Measurements from ENCODE around the gene PABPC3. TPM values are rescaled to one million over a fixed set of nuclear protein-coding genes. Genes with fewer than 3 reads are reported as not detected.

PABPC3 gene
- total and polyA plus RNA-seq, 10 of the 15 experiments (the other 5 are each of a cell fraction or from before 2014, with no cell fraction given) = 0.04 to 0.87 (median 0.28) TPM

- BruUV-seq (replicated peaks) = no TSS peak
- WGBS (ENCODE audit: insufficient coverage, insufficient replicate concordance, low lambda C conversion rate, missing lambda C conversion rate) = 48% methylated on average over 5 of the region's 5 CpGs
Observed at GRCh38 chr13:25148402-25148771, 52.5 kb downstream of the PABPC3 start.

More at GRCh38 chr13:25148402-25148771, 52.5 kb downstream of the PABPC3 start:
- ChIA-PET CTCF (no interaction called here), RAD21 (ENCODE audit: unreplicated experiment) (no interaction called here), POLR2A (no interaction called here), SMC1A (ENCODE audit: uncharacterized antibody, unreplicated experiment) (no interaction called here)
- H4K20me1 ChIP-seq (ENCODE audit: control insufficient read depth, insufficient read depth) = no peaks in the 10 kb centered on the region
- intact Hi-C loops (cut with micrococcal nuclease; ENCODE audit: unreplicated experiment) = loop anchor here (2.0 to 10.0 kb wide), 2 partner anchors 32 to 56 kb away; no protein-coding TSS in a partner anchor
- H3K27ac ChIP-seq (ENCODE audit: control insufficient read depth, insufficient read depth) = no peak overlapping the region
- peaks cover 7% of the 10 kb centered on the region; the same call in 1 of the 3 replicates for H3K9me3 ChIP-seq (replicated peaks; ENCODE audit: control insufficient read depth, insufficient read depth, low read length)
- DNase-seq (ENCODE audit: low read depth, low spot score) = no peak
- no peak overlapping the region for H3K9ac ChIP-seq (ENCODE audit: control insufficient read depth, insufficient read depth, low read length)
- FAIRE-seq = no peak
- TF ChIP-seq USF1 (IDR thresholded peaks at IDR 0.05; ENCODE audit: borderline replicate concordance, extremely low read length, insufficient read depth, low read depth, low read length) (peak; percentile 34), STAT3 (IDR thresholded peaks at IDR 0.05; ENCODE audit: low read depth, low read length) (0 out of 2 replicates have a peak, but pooled peaks have one; percentile 3), TARDBP (IDR thresholded peaks at IDR 0.05; ENCODE audit: borderline replicate concordance) (peak; percentile 38; the same call in 1 of the 2 replicates), PAX8 (IDR thresholded peaks at IDR 0.05) (no peak), SP1 (IDR thresholded peaks at IDR 0.05; ENCODE audit: low read depth, low read length) (no peak), NFYB (IDR thresholded peaks at IDR 0.05; ENCODE audit: insufficient read depth, low read depth, low read length) (peak; percentile 85), TBL1XR1 (IDR thresholded peaks at IDR 0.05; ENCODE audit: low read depth, low read length) (no peak), PKNOX1 (IDR thresholded peaks at IDR 0.05) (0 out of 2 replicates have a peak, but pooled peaks have one; percentile 3), ZBED1 (IDR thresholded peaks at IDR 0.05; ENCODE audit: borderline replicate concordance) (0 out of 2 replicates have a peak, but pooled peaks have one; percentile 3)
- no peak overlapping the region; the same call in 1 of the 2 replicates for H2AFZ ChIP-seq (ENCODE audit: control insufficient read depth, low read depth, low read length)
- H3K36me3 ChIP-seq (ENCODE audit: control insufficient read depth in 2 of 2, insufficient read depth in 2 of 2, low read length in 1 of 2) = no peaks in the 10 kb centered on the region
- peak; percentile 40; the same call in 2 of the 3 replicates for ATAC-seq
- H3K79me2 ChIP-seq (ENCODE audit: control insufficient read depth, insufficient read depth, low read length) = no peaks in the 10 kb centered on the region
- H3K4me3 ChIP-seq = no peak overlapping the region
- in situ Hi-C loops (cut with MboI) = no loop called here
- no peaks in the 10 kb centered on the region for H3K27me3 ChIP-seq (replicated peaks in 1 of 2; ENCODE audit: control insufficient read depth in 2 of 2, insufficient read depth in 2 of 2, low read length in 1 of 2)
- H3K4me1 ChIP-seq (ENCODE audit: control insufficient read depth, insufficient read depth, low read length) = 0 out of 2 replicates have a peak, but pooled peaks cover 2% of the 10 kb centered on the region
- H3K4me2 ChIP-seq (ENCODE audit: control insufficient read depth, insufficient read depth) = no peak overlapping the region; the same call in 1 of the 2 replicates

Small RNA genes lying within 50 kb of the gene (small RNA-seq; reads per million reads assigned to genes)
- gene AL359757.2 = not detected

Other genes with a start within 250 kb of the PABPC3 start
- 0.34 and 0.38 TPM in 2 replicates for gene AMER2, start 76.2 kb downstream of the PABPC3 start, total RNA-seq (2014; rRNA removed)
- gene AMER2, start 76.2 kb downstream of the PABPC3 start, total RNA-seq (2014; rRNA removed; fragmentation: Illumina TruSeq; extraction: Trizol) = 0.23 and 0.27 TPM in 2 replicates
- 0.33 and 0.35 TPM in 2 replicates for gene AMER2, start 76.2 kb downstream of the PABPC3 start, total RNA-seq (2021)
- 0.01 TPM in 2 replicates for gene AMER2, start 76.2 kb downstream of the PABPC3 start, polyA plus RNA-seq (2011; rRNA removed)
- 0.17 and 0.24 TPM in 2 replicates for gene AMER2, start 76.2 kb downstream of the PABPC3 start, polyA plus RNA-seq (2014; fragmentation: Illumina TruSeq; extraction: Trizol)
- under 1 TPM; 0.07 to 0.13 TPM for gene AMER2, start 76.2 kb downstream of the PABPC3 start, polyA plus RNA-seq (2014; fragmentation: Nextera tagmentation; extraction: Ambion mirVana)
- gene AMER2, start 76.2 kb downstream of the PABPC3 start, polyA plus RNA-seq (2014; rRNA removed) = 0.20 and 0.32 TPM in 2 replicates
- under 1 TPM; 0.12 to 0.19 TPM for gene AMER2, start 76.2 kb downstream of the PABPC3 start, polyA plus RNA-seq (2016; fragmentation: Nextera tagmentation; extraction: Ambion mirVana)
- 14.1 and 16.7 TPM in 2 replicates for gene MTMR6, start 191.4 kb downstream of the PABPC3 start, total RNA-seq (2014; rRNA removed)
- gene MTMR6, start 191.4 kb downstream of the PABPC3 start, total RNA-seq (2014; rRNA removed; fragmentation: Illumina TruSeq; extraction: Trizol) = 19.2 and 19.4 TPM in 2 replicates
- gene MTMR6, start 191.4 kb downstream of the PABPC3 start, total RNA-seq (2021) = 13.8 and 13.9 TPM in 2 replicates
- 15.1 and 21.1 TPM in 2 replicates for gene MTMR6, start 191.4 kb downstream of the PABPC3 start, polyA plus RNA-seq (2011; rRNA removed)
- 17.0 and 20.7 TPM in 2 replicates for gene MTMR6, start 191.4 kb downstream of the PABPC3 start, polyA plus RNA-seq (2014; fragmentation: Illumina TruSeq; extraction: Trizol)
- 10 to 100 TPM; 13.0 to 21.0 TPM for gene MTMR6, start 191.4 kb downstream of the PABPC3 start, polyA plus RNA-seq (2014; fragmentation: Nextera tagmentation; extraction: Ambion mirVana)
- 7.1 and 9.8 TPM in 2 replicates for gene MTMR6, start 191.4 kb downstream of the PABPC3 start, polyA plus RNA-seq (2014; rRNA removed)
- 10 to 100 TPM; 23.5 to 24.2 TPM for gene MTMR6, start 191.4 kb downstream of the PABPC3 start, polyA plus RNA-seq (2016; fragmentation: Nextera tagmentation; extraction: Ambion mirVana)
- gene NUP58, start 205.5 kb downstream of the PABPC3 start, total RNA-seq (2014; rRNA removed) = 58.1 and 75.6 TPM in 2 replicates
- 56.6 and 58.0 TPM in 2 replicates for gene NUP58, start 205.5 kb downstream of the PABPC3 start, total RNA-seq (2014; rRNA removed; fragmentation: Illumina TruSeq; extraction: Trizol)
- gene NUP58, start 205.5 kb downstream of the PABPC3 start, total RNA-seq (2021) = 46.7 and 54.5 TPM in 2 replicates
- 78.0 and 110 TPM in 2 replicates for gene NUP58, start 205.5 kb downstream of the PABPC3 start, polyA plus RNA-seq (2011; rRNA removed)
- 47.9 and 62.7 TPM in 2 replicates for gene NUP58, start 205.5 kb downstream of the PABPC3 start, polyA plus RNA-seq (2014; fragmentation: Illumina TruSeq; extraction: Trizol)
- 10 to 100 TPM; 12.1 to 14.0 TPM for gene NUP58, start 205.5 kb downstream of the PABPC3 start, polyA plus RNA-seq (2014; fragmentation: Nextera tagmentation; extraction: Ambion mirVana)
- 37.7 and 42.5 TPM in 2 replicates for gene NUP58, start 205.5 kb downstream of the PABPC3 start, polyA plus RNA-seq (2014; rRNA removed)
- 10 to 100 TPM; 38.9 to 49.8 TPM for gene NUP58, start 205.5 kb downstream of the PABPC3 start, polyA plus RNA-seq (2016; fragmentation: Nextera tagmentation; extraction: Ambion mirVana)

Measured in GM12878 (cell line).